ENCODE data around the gene NCKAP5.

- TF ChIP-seq RAD21 (IDR thresholded peaks at IDR 0.05; ENCODE audit: low read depth) (no peak), TCF12 (IDR thresholded peaks at IDR 0.05; ENCODE audit: low read depth) (no peak), EGR1 (IDR thresholded peaks at IDR 0.05) (no peak), MAX (IDR thresholded peaks at IDR 0.05) (no peak), EP300 (IDR thresholded peaks at IDR 0.05; ENCODE audit: borderline replicate concordance) (no peak), TAF1 (IDR thresholded peaks at IDR 0.05; ENCODE audit: low read depth) (no peak), CEBPB (IDR thresholded peaks at IDR 0.05) (no peak), YY1 (IDR thresholded peaks at IDR 0.05; ENCODE audit: low read depth) (no peak), CREB1 (IDR thresholded peaks at IDR 0.05; ENCODE audit: low read depth) (no peak), FOXM1 (IDR thresholded peaks at IDR 0.05; ENCODE audit: borderline replicate concordance, low read depth) (no peak), REST (IDR thresholded peaks at IDR 0.05; ENCODE audit: low read depth) (no peak), USF1 (IDR thresholded peaks at IDR 0.05) (no peak)
Measured at GRCh38 chr2:133586978-133587377, 18.7 kb upstream of the NCKAP5 start.
